Liver (tissue), 9 donors: ENCODE data around the gene VEGFC. TPM values are rescaled to one million over a fixed set of nuclear protein-coding genes. Genes with fewer than 3 reads are reported as not detected.

Source experiments
- DNase-seq: peaks from one replicate; pipeline ENCODE4 v3.0.0-alpha.2; 2017; ENCODE audit warnings: low spot score
- H3K27ac ChIP-seq, 2 donors: one replicate each; pipeline ENCODE4 v1.7.0; 2013; ENCODE audit warnings: inconsistent platforms in 2 of 2, low read length in 2 of 2, control low read depth in 1 of 2, low read depth in 1 of 2, mild to moderate bottlenecking in 1 of 2
- H3K27me3 ChIP-seq, 4 donors: one replicate each; pipeline versions ENCODE4 v1.6.1 to v1.7.0; 2013; ENCODE audit warnings: low read length in 3 of 4, inconsistent platforms in 1 of 4, mild to moderate bottlenecking in 1 of 4, moderate library complexity in 1 of 4; ENCODE audit not compliant: control insufficient read depth in 4 of 4, insufficient read depth in 4 of 4
- H3K36me3 ChIP-seq, 4 donors: one replicate each; pipeline versions ENCODE4 v1.6.1 to v1.7.0; 2013; ENCODE audit warnings: low read length in 3 of 4, mild to moderate bottlenecking in 3 of 4, low read depth in 1 of 4, moderate library complexity in 1 of 4; ENCODE audit not compliant: control insufficient read depth in 4 of 4, insufficient read depth in 3 of 4
- H3K4me1 ChIP-seq, 4 donors: one replicate each; pipeline versions ENCODE4 v1.6.1 to v1.7.0; 2013; ENCODE audit warnings: low read length in 3 of 4, mild to moderate bottlenecking in 3 of 4, moderate library complexity in 1 of 4; ENCODE audit not compliant: control insufficient read depth in 4 of 4, insufficient read depth in 4 of 4
- H3K4me3 ChIP-seq, 3 donors: one replicate each; pipeline versions ENCODE4 v1.6.1 to v1.7.0; 2013; ENCODE audit warnings: low read length in 3 of 3, control low read depth in 1 of 3, low read depth in 1 of 3, mild to moderate bottlenecking in 1 of 3
- H3K9ac ChIP-seq, 2 donors: one replicate each; pipeline ENCODE4 v1.7.0; 2013; ENCODE audit warnings: low read length in 2 of 2, mild to moderate bottlenecking in 2 of 2, moderate library complexity in 2 of 2, control low read depth in 1 of 2, low read depth in 1 of 2
- H3K9me3 ChIP-seq, 4 donors: one replicate each; pipeline versions ENCODE4 v1.6.1 to v1.7.0; 2013; ENCODE audit warnings: low read length in 3 of 4; ENCODE audit not compliant: control insufficient read depth in 4 of 4
- ATF3 ChIP-seq: IDR thresholded peaks from 2 replicates; pipeline ENCODE4 v1.6.1; 2016; ENCODE audit warnings: antibody characterized with exemption
- EGR1 ChIP-seq, 2 donors: IDR thresholded peaks; 2 replicates each; pipeline ENCODE4 v1.6.1; 2016 to 2018; ENCODE audit warnings: antibody characterized with exemption in 2 of 2, low read depth in 2 of 2
- FOXA1 ChIP-seq: IDR thresholded peaks from 2 replicates; pipeline ENCODE4 v1.6.1; 2016; ENCODE audit warnings: antibody characterized with exemption
- FOXA2 ChIP-seq: IDR thresholded peaks from 2 replicates; pipeline ENCODE4 v1.6.1; 2016; ENCODE audit warnings: antibody characterized with exemption
- GABPA ChIP-seq, 2 donors: IDR thresholded peaks in 1 of 2; conservative IDR thresholded peaks in 1 of 2; 2 replicates each; pipeline ENCODE4 v1.6.1; 2016; ENCODE audit warnings: antibody characterized with exemption in 2 of 2, mild to moderate bottlenecking in 1 of 2, moderate library complexity in 1 of 2
- HNF4G ChIP-seq: IDR thresholded peaks from 2 replicates; pipeline ENCODE4 v1.6.1; 2016; ENCODE audit warnings: antibody characterized with exemption
- JUND ChIP-seq, 2 donors: IDR thresholded peaks; 2 replicates each; pipeline ENCODE4 v1.6.1; 2016; ENCODE audit warnings: antibody characterized with exemption in 2 of 2
- NR2F2 ChIP-seq: IDR thresholded peaks from 2 replicates; pipeline ENCODE4 v1.6.1; 2016; ENCODE audit warnings: antibody characterized with exemption
- REST ChIP-seq: IDR thresholded peaks from 2 replicates; pipeline ENCODE4 v1.6.1; 2016; ENCODE audit warnings: antibody characterized with exemption, mild to moderate bottlenecking
- RXRA ChIP-seq, 2 donors: IDR thresholded peaks; 2 replicates each; pipeline ENCODE4 v1.6.1; 2017 to 2018; ENCODE audit warnings: antibody characterized with exemption in 2 of 2, mild to moderate bottlenecking in 1 of 2
- SP1 ChIP-seq: IDR thresholded peaks from 2 replicates; pipeline ENCODE4 v1.6.1; 2018; ENCODE audit warnings: antibody characterized with exemption, mild to moderate bottlenecking
- YY1 ChIP-seq: IDR thresholded peaks from 2 replicates; pipeline ENCODE4 v1.6.1; 2016; ENCODE audit warnings: antibody characterized with exemption, mild to moderate bottlenecking
- WGBS: extraction: QIAGEN DNeasy Blood & Tissue Kit; methylation state at CpG from one replicate; pipeline ENCODE4 v1.1.7; 2013; 5-methylcytosine and 5-hydroxymethylcytosine counted together
- polyA plus RNA-seq, 2 donors: library from polyadenylated mRNA; stranded (reverse) in 1 of 2; unstranded in 1 of 2; fragments of 200-250 nt in 1 of 2; fragments of >200 nt in 1 of 2; fragmentation: Nextera tagmentation in 1 of 2; extraction: Ambion mirVana in 1 of 2; gene quantifications; one replicate each; pipeline versions ENCODE4 v1.2.1 to v1.2.3, GENCODE V29; 2013 to 2015
- total RNA-seq, 2 donors: library from RNA; depleted of rRNA; stranded (reverse); fragments of >200 nt; gene quantifications; one replicate each; pipeline ENCODE4 v1.2.3, GENCODE V29; 2014
- TF ChIP-seq, protein P1 (sequence below): fragments of 150-350 bp; IDR thresholded peaks from 2 replicates; pipeline ENCODE4 v1.5.1; 2017; ENCODE audit warnings: improper control_type of control experiment, low read depth, low read length; ENCODE audit not compliant: missing input control
- TF ChIP-seq, protein P2 (sequence below): IDR thresholded peaks from 2 replicates; pipeline ENCODE4 v1.6.1; 2016; ENCODE audit warnings: antibody characterized with exemption
- TF ChIP-seq, protein P3 (sequence below): IDR thresholded peaks from 2 replicates; pipeline ENCODE4 v1.6.1; 2016; ENCODE audit warnings: antibody characterized with exemption
- donor health status: healthy.
- donor health status: healthy.
- donor health status: healthy.
- donor health status: healthy.
- donor health status: healthy.

Gene VEGFC
- total and polyA plus RNA-seq, 4 donors: 0.32 to 1.8 (median 0.95) TPM

DNA sequence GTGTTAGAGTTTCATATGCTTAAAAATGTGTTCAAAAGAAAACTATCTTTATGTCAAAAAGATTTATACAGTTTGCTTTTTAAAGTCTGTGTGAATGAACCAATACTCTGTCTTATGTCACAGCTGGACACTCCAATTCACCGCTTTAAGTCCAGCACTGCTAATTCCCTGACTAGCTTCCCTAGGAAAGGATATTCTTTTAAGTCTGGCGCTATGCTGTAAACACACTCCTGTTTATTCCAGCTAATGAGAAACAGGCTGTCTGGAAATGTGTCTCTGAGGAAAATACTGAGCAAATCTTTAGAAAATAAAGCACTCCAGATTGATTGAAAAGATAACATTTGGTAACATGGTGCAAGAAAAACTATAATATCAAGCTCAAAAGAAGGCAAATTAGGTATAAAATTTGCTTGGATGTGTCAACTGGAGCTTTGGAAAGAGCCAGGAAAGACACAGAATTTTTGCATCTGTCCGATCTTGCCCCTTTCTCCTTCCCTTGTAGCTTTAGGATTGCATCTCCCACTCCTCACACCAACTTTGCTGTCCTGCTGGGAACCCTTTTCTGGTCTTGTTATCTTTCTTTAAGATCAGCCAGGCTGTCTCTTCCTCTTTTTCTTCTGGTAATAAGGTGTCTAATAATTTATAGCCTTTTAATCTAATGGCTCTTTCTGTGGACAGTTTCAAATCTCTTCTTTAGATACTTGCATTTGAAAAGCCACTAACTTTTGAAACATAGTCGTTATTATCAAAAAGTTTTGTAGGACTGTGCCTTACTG lies 40.9 kb upstream of the VEGFC start:
- no peak overlapping the region for H3K9ac ChIP-seq
- H3K4me1 ChIP-seq: no peaks in the 10 kb centered on the region
- TF ChIP-seq, protein P1, sequence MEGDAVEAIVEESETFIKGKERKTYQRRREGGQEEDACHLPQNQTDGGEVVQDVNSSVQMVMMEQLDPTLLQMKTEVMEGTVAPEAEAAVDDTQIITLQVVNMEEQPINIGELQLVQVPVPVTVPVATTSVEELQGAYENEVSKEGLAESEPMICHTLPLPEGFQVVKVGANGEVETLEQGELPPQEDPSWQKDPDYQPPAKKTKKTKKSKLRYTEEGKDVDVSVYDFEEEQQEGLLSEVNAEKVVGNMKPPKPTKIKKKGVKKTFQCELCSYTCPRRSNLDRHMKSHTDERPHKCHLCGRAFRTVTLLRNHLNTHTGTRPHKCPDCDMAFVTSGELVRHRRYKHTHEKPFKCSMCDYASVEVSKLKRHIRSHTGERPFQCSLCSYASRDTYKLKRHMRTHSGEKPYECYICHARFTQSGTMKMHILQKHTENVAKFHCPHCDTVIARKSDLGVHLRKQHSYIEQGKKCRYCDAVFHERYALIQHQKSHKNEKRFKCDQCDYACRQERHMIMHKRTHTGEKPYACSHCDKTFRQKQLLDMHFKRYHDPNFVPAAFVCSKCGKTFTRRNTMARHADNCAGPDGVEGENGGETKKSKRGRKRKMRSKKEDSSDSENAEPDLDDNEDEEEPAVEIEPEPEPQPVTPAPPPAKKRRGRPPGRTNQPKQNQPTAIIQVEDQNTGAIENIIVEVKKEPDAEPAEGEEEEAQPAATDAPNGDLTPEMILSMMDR: no peak
- TF ChIP-seq RXRA (IDR thresholded peaks at IDR 0.05) (no peak), NR2F2 (no peak), FOXA1 (no peak)
- TF ChIP-seq, protein P2, sequence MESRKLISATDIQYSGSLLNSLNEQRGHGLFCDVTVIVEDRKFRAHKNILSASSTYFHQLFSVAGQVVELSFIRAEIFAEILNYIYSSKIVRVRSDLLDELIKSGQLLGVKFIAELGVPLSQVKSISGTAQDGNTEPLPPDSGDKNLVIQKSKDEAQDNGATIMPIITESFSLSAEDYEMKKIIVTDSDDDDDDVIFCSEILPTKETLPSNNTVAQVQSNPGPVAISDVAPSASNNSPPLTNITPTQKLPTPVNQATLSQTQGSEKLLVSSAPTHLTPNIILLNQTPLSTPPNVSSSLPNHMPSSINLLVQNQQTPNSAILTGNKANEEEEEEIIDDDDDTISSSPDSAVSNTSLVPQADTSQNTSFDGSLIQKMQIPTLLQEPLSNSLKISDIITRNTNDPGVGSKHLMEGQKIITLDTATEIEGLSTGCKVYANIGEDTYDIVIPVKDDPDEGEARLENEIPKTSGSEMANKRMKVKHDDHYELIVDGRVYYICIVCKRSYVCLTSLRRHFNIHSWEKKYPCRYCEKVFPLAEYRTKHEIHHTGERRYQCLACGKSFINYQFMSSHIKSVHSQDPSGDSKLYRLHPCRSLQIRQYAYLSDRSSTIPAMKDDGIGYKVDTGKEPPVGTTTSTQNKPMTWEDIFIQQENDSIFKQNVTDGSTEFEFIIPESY: no peak
- DNase-seq: no peak
- no peaks in the 10 kb centered on the region for H3K9me3 ChIP-seq
- WGBS: 60% methylated on average over 4 of the region's 4 CpGs
- no peaks in the 10 kb centered on the region for H3K36me3 ChIP-seq
- H3K27me3 ChIP-seq: no peaks in the 10 kb centered on the region
- no peak overlapping the region for H3K27ac ChIP-seq
- no peak overlapping the region for H3K4me3 ChIP-seq

DNA sequence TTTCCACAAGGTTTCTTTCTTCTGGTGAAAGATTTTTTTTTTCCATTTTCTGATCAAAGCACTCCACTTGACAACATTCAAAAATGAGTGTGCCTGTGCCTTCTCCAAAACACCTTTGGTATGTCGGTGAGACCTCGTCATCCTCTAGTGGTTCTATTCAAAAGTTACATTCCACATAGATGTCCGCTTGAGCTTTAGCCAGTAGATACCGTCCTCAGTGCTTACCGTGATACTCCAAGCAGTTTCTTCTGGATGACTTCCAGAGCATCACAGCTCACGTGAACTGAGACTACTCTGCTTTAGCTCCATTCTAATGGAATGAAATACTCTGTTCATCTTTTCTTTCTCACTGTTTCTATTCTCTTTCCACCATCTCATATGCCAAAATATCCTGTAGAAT lies 38.2 kb upstream of the VEGFC start:
- Histone ChIP-seq H3K36me3 (no peaks in the 10 kb centered on the region), H3K27me3 (no peaks in the 10 kb centered on the region), H3K9ac (no peak overlapping the region), H3K4me3 (no peak overlapping the region), H3K9me3 (no peaks in the 10 kb centered on the region), H3K27ac (no peak overlapping the region), H3K4me1 (no peaks in the 10 kb centered on the region)
- no peak for DNase-seq
- 73% methylated on average over 6 of the region's 6 CpGs for WGBS
- TF ChIP-seq JUND (IDR thresholded peaks at IDR 0.05): no peak
- TF ChIP-seq, protein P2: no peak

- no peaks in the 10 kb centered on the region for H3K36me3 ChIP-seq
- no peak overlapping the region for H3K9ac ChIP-seq
- no peaks in the 10 kb centered on the region for H3K4me1 ChIP-seq
- H3K4me3 ChIP-seq: no peak overlapping the region
- H3K27me3 ChIP-seq: peaks cover 0 to 2% (median 0%) of the 10 kb centered on the region in 4 donors
- H3K9me3 ChIP-seq: no peaks in the 10 kb centered on the region
- no peak for DNase-seq
- H3K27ac ChIP-seq: no peak overlapping the region
- no peak for TF ChIP-seq YY1
- TF ChIP-seq, protein P2: no peak
- TF ChIP-seq HNF4G: no peak
- no peak for TF ChIP-seq EGR1 (IDR thresholded peaks at IDR 0.05; ENCODE audit: low read depth in 2 of 2)
- no peak for TF ChIP-seq SP1
- TF ChIP-seq REST: no peak
- no peak for TF ChIP-seq GABPA (IDR thresholded peaks at IDR 0.05 in 1 of 2, conservative IDR thresholded peaks at IDR 0.05 in 1 of 2)
- TF ChIP-seq, protein P3, sequence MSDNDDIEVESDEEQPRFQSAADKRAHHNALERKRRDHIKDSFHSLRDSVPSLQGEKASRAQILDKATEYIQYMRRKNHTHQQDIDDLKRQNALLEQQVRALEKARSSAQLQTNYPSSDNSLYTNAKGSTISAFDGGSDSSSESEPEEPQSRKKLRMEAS: no peak
- no peak for TF ChIP-seq FOXA1
- TF ChIP-seq FOXA2: no peak
- TF ChIP-seq ATF3: no peak
- TF ChIP-seq RXRA (IDR thresholded peaks at IDR 0.05): no peak
Observed at GRCh38 chr4:176825586-176825985, 32.9 kb upstream of the VEGFC start.
